SKM-1 treated with dmso at 0.1 percent for 144 hours (cell line): ENCODE results near the gene ATP5F1C.
"Not testable (repeated sequence)": the region's sequence is repeated elsewhere in the genome, so short reads cannot be mapped to it uniquely, and the experiment has no call there.

Source experiments
- DNase-seq: peaks from one replicate; lab custom pipeline; 2025; ENCODE audit not compliant: unreplicated experiment; lab: John Stamatoyannopoulos, UW

Gene ATP5F1C

DNA sequence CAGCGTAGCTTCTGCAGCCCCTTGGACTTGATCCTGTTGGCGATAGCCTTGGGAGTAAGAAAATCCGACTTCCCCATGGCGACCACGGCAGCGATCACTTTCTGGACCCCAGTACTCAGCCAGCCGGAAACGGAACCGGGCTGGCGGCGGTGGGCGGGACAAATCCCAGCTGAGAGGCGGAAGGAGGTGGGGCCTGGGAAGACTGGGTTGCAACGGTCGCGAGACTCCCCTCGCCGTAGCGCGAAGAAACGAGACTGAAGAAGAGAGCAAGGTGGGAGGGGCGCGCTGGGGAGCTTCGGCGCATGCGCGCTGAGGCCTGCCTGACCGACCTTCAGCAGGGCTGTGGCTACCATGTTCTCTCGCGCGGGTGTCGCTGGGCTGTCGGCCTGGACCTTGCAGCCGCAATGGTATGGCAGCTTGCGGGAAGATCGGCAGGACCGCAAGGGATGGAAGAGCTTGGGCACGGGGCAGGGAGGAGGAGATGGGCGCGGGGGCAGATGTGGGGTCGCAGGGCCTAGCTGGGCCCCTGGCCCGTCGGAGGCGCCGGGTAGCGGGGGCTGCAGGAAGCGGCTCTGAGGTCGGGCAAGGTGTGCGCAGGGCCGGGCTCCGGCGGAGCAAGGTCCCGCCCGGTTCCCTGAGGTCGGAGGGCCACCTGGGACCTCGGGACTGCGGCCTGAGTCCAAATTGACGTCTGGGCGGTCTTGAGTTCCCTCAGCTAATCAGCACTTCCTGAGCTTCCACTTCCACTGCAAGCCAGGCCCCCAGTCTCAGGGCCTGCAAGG lies at the start of gene ATP5F1C, which contains the start of gene KIN:
ATP5F1C (plus strand) TSS at position 321 of the 782 bp plus-strand sequence; CDS start at position 352, 31 bp downstream.
KIN (minus strand) TSS at position 137 of the 782 bp plus-strand sequence; CDS start at position 77, 60 bp downstream.
- peak; percentile 81 for DNase-seq

DNA sequence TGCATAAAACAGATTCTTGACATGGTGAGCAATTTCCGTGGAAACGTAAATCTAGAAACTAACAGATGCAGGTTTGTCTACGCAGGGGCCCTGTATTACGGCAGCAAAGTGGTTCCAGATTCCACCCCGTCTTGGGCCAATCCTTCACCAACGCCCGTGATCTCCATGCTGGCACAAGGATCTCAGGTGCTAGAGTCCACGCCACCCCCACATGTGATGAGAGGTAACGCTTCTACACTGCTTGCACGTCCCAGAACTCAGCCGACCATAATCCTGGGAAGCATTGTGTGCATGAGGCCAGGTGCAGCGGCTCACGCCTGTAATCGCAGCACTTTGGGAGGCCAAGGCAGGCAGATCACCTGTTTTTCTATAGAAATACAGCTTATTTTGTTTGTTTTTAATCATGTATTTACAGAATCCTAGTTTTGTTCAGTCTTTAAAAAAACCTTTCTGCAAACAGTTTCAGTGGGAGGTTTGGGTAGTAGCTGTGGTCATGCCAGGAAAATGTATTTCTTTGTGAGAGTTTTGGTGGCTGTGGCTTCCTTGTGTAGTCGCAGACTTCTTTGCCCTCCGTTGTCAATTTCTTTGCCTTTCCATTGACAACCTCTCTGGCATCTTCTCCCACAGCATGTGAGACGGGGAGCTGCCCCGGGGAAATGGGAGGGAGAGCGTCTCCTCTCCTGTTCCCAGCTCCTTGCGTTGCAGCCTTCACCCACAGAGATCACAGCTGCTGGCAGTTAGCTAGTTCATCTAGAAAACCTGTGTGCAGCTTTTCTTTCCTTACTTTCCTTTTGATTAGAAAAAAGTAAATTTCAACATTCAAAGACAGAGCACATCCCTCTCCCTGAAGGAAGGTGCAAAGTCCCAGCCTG lies 49.2 kb upstream of the ATP5F1C start:
- DNase-seq: no peak

DNA sequence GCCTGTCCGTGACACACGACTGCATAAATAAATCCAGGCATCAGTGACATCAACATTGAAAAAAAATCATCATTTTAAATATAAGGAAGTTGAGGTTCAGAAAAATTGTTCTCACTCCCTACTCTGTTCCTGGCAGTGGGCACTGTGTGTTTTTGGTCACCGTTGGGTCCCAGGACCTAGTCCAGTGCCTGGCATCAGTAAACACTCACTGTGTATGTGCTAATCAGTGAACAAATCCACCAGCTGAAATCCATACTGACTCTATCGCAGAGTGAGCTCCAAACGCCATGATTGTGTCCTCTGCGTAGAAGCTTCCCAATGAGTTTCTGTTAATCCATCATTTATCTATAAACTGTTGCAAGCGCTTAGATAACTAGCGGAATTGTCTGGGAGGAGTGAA lies 43.7 kb upstream of the ATP5F1C start:
- no peak for DNase-seq

DNA sequence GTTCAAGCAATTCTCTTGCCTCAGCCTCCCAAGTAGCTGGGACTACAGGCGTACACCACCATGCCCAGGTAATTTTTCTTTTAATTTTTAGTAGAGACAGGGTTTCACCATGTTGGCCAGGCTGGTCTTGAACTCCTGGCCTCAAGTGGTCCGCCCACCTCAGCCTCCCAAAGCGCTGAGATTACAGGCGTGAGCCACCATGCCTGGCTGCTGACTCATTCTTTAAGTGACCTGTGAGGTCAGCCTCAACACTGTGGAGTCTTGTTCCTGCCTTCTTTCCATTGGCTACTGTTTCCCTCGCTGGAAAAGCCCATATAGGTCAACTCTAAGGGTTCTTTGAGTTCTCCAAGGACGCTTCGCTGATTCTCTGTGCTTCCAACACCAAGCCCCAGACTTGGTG lies 39.3 kb upstream of the ATP5F1C start:
- DNase-seq: not testable (repeated sequence)

DNA sequence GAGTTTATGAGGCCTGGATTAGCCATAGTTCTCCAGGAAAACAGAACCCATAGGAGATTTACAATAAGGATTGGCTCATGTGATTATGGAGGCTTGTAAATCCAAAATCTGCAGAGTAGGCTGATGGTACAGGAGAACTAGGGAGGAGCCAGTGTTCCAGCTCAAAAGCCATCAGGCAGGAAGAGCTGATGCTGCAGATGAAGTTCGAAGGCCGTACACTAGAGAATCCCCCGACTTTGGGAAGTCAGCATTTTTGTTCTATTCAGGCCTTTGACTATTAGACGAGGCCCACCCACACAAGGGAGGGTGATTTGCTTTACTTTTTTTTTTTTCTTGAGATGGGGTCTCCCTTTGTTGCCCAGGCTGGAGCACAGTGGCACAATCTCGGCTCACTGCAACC lies 37.8 kb upstream of the ATP5F1C start:
- DNase-seq: no peak

DNA sequence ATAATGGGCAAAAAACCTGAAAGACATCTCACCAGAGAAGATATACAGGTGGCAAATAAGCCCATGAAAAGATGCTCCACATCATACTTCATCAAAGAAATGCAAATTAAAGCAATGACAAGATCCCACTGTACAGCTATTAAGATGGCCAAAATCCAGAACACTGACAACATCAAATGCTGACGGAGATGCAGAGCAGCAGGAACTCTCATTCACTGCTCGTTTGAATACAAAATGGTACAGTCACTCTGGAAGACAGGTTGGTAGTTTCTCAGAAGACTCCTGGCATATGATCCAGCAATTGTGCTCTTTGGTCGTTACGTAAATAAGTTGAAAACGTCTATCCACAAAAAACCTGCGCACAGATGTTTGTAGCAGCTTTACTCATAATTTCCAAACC lies 35.7 kb upstream of the ATP5F1C start:
- no peak for DNase-seq

DNA sequence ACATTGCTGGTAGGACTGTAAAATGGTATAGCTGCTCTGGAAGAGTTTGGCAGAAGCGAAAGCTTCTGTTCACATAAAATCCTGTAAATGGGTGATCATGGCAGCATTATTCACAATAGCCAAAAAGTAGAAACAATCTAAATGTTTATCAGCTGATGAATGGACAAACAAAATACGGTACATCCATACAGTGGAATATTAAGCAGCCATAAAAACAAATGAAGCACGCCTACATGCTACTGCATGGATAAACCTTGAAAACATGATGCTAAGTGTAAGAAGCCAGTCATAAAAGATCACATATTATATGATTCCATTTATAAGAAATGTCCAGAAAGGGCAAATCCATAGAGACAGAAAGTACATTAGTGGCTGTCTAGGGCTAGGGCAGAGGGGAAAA lies 32.9 kb upstream of the ATP5F1C start:
- no peak for DNase-seq

DNA sequence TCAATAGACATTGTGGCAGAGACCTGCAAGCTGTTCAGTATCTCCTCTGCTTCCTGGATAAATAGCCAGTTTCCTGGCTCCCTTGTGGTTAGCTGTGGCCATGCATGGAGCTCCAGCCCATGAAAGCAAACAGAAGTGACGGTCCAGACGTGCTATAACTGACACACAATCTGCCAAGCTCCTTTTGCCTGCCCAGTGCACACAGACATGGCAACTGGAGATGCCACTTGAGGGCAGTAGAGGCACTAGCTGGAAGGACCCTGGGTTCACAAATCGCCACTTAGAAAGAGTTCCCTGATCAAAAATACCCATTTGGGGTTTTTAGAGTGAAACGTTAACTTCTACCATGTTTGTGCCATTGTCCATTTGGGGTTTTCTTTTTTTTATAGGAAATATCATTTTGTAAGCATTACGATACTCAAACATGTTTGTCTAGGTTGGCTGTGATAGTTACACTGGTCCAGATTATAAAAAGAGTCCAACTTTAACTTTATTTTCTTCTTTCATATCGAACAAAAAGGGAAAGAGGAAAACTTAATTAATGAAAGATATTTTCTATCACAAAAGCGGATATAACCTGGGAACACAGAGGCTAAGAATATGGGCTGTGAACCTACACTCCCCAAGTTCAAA lies 31.5 kb upstream of the ATP5F1C start:
- DNase-seq: no peak

DNA sequence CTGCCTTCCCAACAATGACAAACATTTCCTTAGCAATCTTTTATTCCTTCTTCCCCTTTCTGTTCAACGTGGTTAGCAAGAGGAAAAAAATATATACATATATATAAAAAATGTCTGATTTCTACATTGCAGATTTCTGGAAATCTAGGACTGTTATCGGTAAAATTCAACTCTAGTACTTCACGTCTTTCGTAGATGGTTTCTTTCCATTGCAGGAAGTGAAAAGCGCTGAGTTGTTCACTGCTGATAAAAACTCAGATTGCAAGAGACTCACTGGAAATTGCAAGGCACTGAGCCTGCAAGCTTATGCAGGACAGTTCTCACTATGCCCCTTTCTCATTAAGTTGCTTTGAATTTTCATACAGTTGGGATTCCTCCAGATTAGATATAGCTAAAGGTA lies 24.0 kb upstream of the ATP5F1C start:
- DNase-seq: no peak

DNA sequence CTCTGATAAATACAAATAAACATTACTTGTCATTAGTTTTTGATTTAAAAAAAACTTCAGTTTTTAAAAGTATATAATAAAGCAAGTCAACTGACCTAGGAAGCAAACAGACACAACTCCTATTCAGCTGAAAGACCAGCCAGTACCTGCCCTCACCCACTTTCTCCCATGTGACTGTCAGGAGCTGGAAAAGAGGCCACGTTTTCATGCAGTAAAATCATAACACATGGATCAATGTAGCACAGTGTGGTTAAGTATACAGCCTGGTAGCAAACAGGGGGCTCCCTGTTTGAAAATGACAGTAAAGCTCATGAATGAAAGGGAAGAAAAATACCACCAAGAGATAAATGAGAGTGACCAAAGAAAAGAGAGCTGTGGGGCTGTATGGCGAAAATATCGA lies 21.7 kb upstream of the ATP5F1C start:
- no peak for DNase-seq

DNA sequence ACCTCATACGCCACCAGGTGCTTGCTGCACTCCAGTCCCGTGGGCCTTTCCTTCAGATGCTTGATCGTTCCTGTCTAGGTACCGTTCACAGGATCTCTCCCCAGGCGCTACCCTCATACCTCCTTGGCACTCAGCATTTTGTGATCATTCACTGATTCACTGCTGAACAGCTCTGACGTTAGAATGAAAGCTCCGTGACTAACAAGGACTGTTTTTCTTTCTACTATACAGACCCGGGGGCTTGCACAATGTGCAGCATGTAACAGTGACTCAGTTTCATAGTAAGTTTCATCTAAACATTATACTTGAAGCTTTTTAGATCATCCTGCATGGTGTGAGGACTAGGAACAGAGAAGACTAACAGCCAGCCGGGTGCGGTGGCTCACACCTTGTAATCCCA lies 20.8 kb upstream of the ATP5F1C start:
- DNase-seq: no peak

DNA sequence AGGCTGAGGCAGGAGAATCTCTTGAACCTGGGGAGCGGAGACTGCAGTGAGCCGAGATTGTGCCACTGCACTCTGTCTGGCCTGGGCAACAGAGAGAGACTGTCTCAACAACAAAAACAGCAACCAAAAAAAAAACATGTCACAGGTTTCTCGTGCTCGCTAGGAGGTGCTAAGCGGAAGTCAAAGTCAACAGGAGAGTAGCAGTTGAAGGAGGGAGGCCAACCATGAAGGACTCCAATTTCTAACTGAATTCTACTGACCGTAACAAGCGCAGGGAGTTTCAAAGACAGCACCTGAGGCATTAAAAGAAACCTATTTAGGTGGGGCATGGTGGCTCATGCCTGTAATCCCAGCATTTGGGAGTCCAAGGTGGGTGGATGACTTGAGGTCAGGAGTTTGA lies 19.6 kb upstream of the ATP5F1C start:
- no peak for DNase-seq

DNA sequence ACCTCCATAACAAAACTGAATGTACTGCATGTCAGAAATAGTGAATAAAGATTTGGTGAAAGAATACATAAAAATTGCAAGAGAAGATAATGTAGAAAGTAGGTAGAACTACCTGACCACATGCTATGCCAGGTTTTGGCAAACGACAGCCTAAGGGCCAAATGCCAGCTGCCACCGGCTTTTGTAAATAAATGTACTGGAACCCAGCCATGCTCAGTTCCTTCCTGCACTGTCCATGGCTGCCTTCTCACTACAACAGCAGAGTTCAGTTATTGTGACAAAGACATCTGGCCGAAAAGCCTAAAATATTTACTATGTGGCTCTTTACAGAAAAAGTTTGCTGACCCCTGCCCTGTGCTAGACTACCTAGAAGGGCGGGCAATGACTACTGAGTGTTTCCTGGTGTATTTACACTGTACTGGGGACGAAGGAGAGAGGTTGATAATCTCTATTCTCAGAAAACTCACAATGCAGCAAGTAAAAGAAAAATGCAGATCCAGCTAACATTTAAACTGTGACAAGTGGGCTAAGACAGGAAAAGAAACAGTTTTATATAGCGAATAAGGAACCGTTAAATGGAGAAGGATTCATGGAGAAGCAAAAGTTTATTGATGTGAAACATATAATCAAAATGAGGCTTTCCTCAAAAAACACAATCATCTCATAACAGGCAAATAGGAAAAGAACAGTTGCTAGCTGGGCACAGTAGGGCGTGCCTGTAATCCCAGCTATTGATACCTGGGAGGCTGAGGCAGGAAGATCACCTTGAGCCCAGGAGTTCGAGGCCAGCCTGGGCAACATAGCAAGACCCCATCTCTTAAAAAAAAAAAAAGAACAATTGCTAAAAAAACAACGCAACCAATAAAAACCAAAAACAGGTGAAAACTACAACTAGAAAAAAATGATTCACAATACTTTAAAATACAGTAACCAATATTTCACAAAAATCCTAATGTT lies 13.9 kb upstream of the ATP5F1C start:
- no peak for DNase-seq

DNA sequence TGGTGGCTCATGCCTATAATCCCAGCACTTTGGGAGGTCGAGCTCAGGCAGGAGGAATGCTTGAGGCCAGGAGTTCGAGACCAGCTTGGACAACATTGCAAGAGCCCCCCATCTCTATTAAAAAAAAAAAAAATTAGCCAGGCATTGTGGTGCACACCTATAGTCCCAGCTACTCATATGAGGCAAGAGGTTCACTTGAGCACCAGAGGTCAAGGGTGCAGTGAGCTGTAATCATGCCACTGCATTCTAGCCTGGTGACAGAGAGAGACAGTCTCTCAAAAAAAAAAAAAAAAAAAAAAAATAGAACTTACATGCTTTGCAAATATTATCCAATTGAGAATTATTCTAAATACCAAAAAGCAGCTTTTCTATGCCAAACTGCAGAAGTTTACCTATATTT lies 11.2 kb upstream of the ATP5F1C start:
- no peak for DNase-seq

DNA sequence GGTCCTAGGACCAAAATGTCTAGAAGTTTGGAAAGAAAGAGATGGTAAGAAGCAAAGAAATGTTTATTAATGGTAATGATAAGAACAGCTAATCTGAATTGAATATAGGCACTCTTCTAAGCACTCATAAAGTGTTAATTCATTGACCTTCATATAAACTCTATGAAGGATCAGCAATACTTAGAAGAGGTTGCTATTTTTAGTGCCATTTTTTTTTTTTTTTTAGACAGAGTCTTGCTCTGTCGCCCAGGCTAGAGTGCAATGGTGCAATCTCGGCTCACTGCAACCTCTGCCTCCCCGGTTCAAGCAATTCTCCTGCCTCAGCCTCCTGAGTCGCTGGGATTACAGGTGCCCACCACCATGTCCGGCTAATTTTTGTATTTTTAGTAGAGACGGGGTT lies 5.8 kb upstream of the ATP5F1C start:
- not testable (repeated sequence) for DNase-seq

DNA sequence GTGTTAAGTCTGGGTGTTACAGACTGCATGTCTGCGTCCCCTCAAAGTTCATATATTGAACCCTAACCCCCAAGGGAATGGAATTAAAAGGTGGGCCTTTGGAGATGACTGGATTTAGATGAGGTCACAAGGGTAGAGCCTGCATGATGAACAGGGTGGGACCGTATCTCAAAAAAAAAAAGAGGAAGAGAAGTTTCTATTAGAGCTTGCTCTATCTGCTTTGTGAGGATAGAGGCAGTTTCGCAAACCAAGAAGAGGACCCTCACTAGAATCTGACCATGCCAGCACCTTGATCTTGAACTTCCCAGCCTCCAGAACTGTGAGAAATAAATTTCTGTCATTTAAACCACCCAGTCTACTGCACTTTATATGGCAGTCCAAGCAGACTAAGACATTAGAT lies 1.5 kb upstream of the ATP5F1C start:
- DNase-seq: no peak

DNA sequence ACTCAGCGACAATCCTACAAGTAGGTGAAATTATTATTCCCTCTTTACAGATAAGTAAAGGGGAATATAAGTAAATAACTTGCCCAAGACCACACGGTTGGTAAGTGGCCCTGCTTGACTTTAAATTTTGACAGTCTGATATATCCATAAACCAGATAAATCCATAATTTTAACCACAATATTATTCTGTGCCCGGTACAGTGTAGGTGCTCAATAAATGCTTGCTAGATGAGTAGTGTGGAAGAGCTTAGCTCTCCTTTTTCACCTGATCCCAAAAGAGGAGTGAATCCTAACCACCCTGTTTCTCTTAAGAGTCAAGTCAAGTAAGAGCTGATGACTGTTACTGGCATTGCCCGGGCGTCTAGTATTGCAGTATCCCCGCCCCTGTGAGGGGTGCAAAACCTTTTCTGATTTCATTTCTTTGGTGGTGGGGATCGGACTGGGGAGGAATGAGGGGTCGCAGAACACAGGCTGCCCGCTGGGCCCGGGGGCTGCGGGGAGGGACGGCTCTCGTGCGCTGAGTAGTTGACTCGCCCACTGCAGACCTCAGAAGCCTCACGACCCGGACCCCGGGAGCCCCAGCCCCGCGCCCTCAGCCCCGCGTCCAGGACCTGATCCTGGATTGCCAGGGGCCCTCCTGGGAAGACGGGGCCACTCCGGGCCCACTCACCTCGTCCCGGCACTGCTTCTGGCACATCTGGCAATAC lies 674 bp upstream of the ATP5F1C start:
- no peak for DNase-seq

DNA sequence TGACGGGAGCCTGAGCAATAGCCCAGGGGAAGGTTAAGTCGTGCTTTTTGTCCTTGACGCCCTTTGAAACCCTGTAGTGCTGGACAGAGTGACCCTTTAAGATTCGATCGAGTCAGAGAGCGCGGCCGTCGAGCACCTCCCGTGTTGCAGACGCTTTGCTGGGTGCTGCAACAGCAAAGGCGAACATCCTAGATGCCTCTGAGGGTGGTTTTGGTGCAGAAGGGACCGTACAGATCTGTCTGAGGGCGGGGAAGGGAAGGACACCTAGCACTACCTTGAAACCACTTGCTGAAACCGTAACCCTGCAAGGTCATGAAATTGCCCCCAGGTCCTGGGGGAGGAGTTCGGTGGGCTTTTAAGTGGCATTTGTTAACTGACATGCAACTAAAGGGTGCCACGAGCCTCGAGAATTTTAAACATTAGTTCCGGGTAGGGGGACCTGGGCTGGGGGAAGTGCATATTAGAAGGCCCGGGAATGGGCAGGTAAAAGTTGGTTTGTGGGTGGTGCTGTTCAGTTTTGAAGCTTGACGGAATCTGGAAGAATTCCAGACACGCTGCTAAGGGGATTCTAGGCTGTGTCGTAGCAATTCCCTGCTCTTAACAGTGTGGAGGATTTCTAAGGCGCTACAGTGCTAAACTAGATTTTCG lies 786 bp downstream of the ATP5F1C start:
- no peak for DNase-seq

DNA sequence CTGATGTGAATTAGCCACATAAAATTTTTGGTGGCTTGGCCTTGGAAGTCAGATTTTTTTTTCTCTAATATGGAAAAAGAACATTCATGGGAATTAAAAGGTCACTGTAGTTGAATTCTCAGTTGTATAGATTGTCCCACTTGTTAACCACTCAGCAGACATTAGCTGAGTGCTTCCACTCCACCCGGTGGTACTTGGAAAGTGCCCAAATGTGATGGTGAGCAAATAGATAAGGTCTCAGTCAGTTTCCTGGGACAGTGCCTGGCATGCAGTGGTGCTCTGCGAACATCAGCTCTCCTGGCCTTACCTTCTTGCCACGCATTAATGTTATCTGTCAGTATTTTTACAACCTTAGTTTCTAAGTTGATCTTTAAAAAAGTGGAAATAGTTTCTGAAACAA lies 1.4 kb downstream of the ATP5F1C start:
- no peak for DNase-seq
